Vagina (tissue), 2 donors: ENCODE measurements around the gene SEPHS1.
"Not testable (repeated sequence)": the region's sequence is repeated elsewhere in the genome, so short reads cannot be mapped to it uniquely, and the experiment has no call there.

Experiments used
- POLR2A ChIP-seq, 2 donors: fragments of 450-650 bp; IDR thresholded peaks; one replicate each; pipeline ENCODE4 v1.6.1; 2017; ENCODE audit warnings: antibody characterized with exemption in 2 of 2, mild to moderate bottlenecking in 2 of 2, moderate library complexity in 2 of 2
- POLR2AphosphoS5 ChIP-seq, 2 donors: sonication (generic); formaldehyde crosslinking; IDR thresholded peaks; one replicate each; pipeline ENCODE4 v1.9.0; 2017; ENCODE audit warnings: antibody characterized with exemption in 2 of 2, mild to moderate bottlenecking in 2 of 2, low read depth in 1 of 2; ENCODE audit not compliant: insufficient read depth in 1 of 2

DNA sequence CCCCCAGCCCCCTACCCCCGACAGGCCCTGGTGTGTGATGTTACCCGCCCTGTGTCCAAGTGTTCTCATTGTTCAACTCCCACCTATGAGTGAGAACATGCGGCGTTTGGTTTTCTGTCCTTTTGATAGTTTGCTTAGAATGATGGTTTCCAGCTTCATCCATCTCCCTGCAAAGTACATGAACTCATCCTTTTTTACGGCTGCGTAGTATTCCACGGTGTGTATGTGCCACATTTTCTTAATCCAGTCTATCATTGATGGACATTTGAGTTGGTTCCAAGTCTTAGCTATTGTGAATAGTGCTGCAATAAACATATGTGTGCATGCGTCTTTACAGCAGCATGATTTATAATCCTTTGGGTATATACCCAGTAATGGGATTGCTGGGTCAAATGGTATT is 17.1 kb downstream of the SEPHS1 start:
- not testable (repeated sequence) for TF ChIP-seq POLR2A (IDR thresholded peaks at IDR 0.05); POLR2AphosphoS5 (IDR thresholded peaks at IDR 0.05; ENCODE audit: insufficient read depth in 1 of 2, low read depth in 1 of 2)
